Neural crest cell (in vitro differentiated cells): Measurements from ENCODE around the gene FAF1. TPM values are rescaled to one million over a fixed set of nuclear protein-coding genes. Genes with fewer than 3 reads are reported as not detected.
"Not testable (repeated sequence)": the region's sequence is repeated elsewhere in the genome, so short reads cannot be mapped to it uniquely, and the experiment has no call there.

Experiments used
- DNase-seq: peaks from one replicate; pipeline ENCODE4 v3.0.0; 2021; ENCODE audit warnings: low read depth, mixed read lengths, low spot score
- H3K27ac Mint-ChIP-seq: one replicate; pipeline ENCODE4 v1.8.0; 2021; ENCODE audit warnings: mild to moderate bottlenecking, mixed read lengths; ENCODE audit not compliant: unreplicated experiment
- H3K27me3 Mint-ChIP-seq: 2 replicates; pipeline ENCODE4 v1.8.0; 2021; ENCODE audit warnings: low read depth, mild to moderate bottlenecking, mixed read lengths
- H3K36me3 Mint-ChIP-seq: 2 replicates; pipeline ENCODE4 v1.8.0; 2021; ENCODE audit warnings: low read depth, mild to moderate bottlenecking, mixed read lengths
- H3K4me1 Mint-ChIP-seq: 2 replicates; pipeline ENCODE4 v1.8.0; 2021; ENCODE audit warnings: mixed read lengths
- H3K4me3 Mint-ChIP-seq: one replicate; pipeline ENCODE4 v1.8.0; 2021; ENCODE audit warnings: mild to moderate bottlenecking, mixed read lengths
- H3K9me3 Mint-ChIP-seq: 2 replicates; pipeline ENCODE4 v1.8.0; 2021; ENCODE audit warnings: mixed read lengths
- total RNA-seq: library from RNA; stranded (reverse); gene quantifications from 2 replicates; pipeline ENCODE4 v1.2.1, GENCODE V29; 2021
- TF ChIP-seq, protein P1 (sequence below): fragments of 200-600 bp; sonication (generic); conservative IDR thresholded peaks from 2 replicates; pipeline ENCODE4 v1.5.0; 2021; ENCODE audit warnings: antibody characterized with exemption, mild to moderate bottlenecking

Gene FAF1
- total RNA-seq, 1 donor from 2014 or later: 73.0 TPM

DNA sequence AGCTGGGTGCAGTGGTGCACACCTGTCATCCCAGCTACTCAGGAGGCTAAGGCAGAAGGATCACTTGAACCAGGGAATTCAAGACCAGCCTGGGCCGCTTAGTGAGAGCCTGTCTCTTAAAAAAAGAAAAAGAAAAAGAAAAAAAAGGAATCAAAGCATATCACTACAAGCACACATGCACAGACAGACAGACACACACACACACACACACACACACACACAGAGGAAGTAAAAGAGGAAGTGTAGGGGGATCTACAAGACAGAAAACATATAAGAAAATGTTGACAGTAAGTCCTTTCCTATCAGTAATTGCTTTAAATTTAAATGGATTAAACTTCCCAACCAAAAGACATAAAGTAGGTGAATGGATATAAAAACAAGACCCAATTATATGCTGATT, 180.3 kb downstream of the FAF1 start:
- no peaks in the 10 kb centered on the region for H3K9me3 Mint-ChIP-seq
- H3K27ac Mint-ChIP-seq: no peak overlapping the region
- H3K36me3 Mint-ChIP-seq: peaks cover 11% of the 10 kb centered on the region
- TF ChIP-seq, protein P1, sequence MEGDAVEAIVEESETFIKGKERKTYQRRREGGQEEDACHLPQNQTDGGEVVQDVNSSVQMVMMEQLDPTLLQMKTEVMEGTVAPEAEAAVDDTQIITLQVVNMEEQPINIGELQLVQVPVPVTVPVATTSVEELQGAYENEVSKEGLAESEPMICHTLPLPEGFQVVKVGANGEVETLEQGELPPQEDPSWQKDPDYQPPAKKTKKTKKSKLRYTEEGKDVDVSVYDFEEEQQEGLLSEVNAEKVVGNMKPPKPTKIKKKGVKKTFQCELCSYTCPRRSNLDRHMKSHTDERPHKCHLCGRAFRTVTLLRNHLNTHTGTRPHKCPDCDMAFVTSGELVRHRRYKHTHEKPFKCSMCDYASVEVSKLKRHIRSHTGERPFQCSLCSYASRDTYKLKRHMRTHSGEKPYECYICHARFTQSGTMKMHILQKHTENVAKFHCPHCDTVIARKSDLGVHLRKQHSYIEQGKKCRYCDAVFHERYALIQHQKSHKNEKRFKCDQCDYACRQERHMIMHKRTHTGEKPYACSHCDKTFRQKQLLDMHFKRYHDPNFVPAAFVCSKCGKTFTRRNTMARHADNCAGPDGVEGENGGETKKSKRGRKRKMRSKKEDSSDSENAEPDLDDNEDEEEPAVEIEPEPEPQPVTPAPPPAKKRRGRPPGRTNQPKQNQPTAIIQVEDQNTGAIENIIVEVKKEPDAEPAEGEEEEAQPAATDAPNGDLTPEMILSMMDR: no peak
- DNase-seq: no peak
- no peaks in the 10 kb centered on the region for H3K4me1 Mint-ChIP-seq
- H3K4me3 Mint-ChIP-seq: no peak overlapping the region
- H3K27me3 Mint-ChIP-seq: no peaks in the 10 kb centered on the region

DNA sequence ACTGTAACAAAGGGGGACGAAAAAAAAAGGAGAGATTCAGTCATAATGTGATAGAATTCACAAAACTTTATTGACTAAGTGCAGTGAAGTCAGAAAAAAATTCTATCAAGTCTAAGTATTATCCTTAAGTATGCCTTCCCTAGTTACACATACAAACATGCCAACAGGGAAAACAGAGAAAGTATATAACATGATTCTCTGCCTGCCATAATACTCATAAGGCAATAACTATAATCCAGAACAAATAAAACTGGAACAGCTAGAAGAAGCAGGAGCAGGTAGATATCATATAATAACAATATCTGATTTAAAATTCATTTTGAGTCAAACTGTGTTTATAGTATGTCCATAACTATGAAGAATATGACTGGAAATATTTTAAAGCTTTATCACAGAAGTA, 184.3 kb downstream of the FAF1 start:
- Mint-ChIP-seq H3K4me1 (no peaks in the 10 kb centered on the region), H3K36me3 (peaks cover 6% of the 10 kb centered on the region), H3K4me3 (no peak overlapping the region), H3K27me3 (no peaks in the 10 kb centered on the region), H3K9me3 (no peaks in the 10 kb centered on the region), H3K27ac (no peak overlapping the region)
- no peak for DNase-seq
- TF ChIP-seq, protein P1: no peak

DNA sequence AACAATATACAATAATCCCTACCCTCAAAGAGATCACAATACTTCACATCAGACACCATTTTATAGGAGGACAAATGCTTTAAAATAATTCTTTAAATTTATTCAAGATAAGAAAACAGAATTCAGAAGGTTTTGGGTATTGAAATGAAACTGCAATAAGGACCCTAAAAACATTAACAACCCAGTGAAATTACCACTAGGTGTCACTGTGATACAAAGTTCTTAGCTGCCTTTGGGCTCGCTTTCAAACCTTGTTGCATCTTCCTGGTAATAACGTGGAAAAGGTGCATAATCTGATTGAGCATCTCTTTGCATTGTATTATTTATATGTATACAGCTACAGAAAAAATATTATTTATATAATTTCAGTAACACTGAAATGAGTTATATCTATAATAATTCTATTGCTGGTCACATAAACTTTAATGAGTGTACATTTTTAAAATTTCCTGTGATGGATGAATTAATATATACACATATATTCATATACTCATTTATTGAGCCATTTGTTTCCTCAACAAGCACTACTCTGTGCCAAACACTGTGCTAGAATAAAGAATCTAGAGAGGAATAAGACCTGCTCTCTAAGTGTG, 185.2 kb downstream of the FAF1 start:
- no peaks in the 10 kb centered on the region for H3K9me3 Mint-ChIP-seq
- no peaks in the 10 kb centered on the region for H3K36me3 Mint-ChIP-seq
- H3K27me3 Mint-ChIP-seq: no peaks in the 10 kb centered on the region
- H3K4me3 Mint-ChIP-seq: no peak overlapping the region
- no peak overlapping the region for H3K27ac Mint-ChIP-seq
- TF ChIP-seq, protein P1: peak; percentile 87
- no peak for DNase-seq
- no peaks in the 10 kb centered on the region for H3K4me1 Mint-ChIP-seq

DNA sequence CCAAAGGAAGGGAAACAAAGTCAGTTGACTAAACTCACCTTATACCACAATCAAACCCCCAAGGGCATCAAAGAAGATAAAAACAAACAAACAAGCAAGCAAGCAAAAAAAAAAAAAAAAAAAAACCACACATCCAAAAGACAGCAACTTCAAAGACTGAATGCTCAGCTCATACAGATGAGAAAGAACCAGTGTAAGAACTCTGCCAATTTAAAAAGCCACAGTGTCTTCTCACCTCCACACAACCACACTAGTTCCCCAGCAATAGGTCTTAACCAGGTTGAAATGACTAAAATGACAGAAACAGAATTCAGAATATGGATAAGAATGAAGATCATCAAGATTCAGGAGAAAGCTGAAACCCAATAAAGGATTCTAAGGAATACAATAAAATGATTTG, 193.4 kb downstream of the FAF1 start:
- peaks cover 7% of the 10 kb centered on the region for H3K36me3 Mint-ChIP-seq
- H3K4me1 Mint-ChIP-seq: no peaks in the 10 kb centered on the region
- no peak overlapping the region for H3K27ac Mint-ChIP-seq
- TF ChIP-seq, protein P1: no peak
- no peak overlapping the region for H3K4me3 Mint-ChIP-seq
- peaks cover 5% of the 10 kb centered on the region for H3K9me3 Mint-ChIP-seq
- no peaks in the 10 kb centered on the region for H3K27me3 Mint-ChIP-seq
- no peak for DNase-seq

DNA sequence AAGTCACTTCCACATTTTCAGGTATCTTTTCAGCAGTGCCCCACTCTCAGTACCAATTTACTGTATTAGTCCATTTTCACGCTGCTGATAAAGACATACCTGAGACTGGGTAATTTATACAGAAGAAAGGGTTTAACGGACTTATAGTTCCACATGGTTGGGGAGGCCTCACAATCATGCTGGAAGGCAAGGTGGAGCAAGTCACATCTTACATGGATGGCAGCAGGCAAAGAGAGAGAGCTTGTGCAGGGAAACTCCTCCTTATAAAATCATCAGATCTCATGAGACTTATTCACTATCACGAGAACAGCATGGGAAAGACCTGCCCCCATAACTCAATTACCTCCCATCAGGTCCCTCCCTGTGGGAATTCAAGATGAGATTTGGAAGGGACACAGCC, 203.5 kb downstream of the FAF1 start:
- peaks cover 13% of the 10 kb centered on the region for H3K9me3 Mint-ChIP-seq
- H3K36me3 Mint-ChIP-seq: peaks cover 35% of the 10 kb centered on the region
- not testable (repeated sequence) for H3K4me1 Mint-ChIP-seq, H3K27ac Mint-ChIP-seq, H3K27me3 Mint-ChIP-seq, H3K4me3 Mint-ChIP-seq, DNase-seq

DNA sequence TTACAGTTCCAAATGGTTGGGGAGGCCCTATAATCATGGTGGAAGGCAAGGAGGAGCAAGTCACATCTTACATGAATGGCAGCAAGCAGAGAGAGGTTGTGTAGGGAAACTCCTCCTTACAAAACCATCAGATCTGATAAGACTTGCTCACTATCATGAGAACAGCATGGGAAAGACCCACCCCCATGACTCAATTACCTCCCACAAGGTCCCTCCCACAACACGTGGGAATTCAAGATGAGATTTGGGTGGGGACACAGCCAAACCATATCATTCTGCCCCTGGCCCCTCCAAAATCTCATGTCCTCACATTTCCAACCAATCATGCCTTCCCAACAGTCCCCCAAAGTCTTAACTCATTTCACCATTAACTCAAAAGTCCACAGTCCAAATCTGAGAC, 205.3 kb downstream of the FAF1 start:
- not testable (repeated sequence) for H3K9me3 Mint-ChIP-seq, DNase-seq, H3K4me3 Mint-ChIP-seq, H3K27me3 Mint-ChIP-seq, H3K4me1 Mint-ChIP-seq, H3K27ac Mint-ChIP-seq
- peaks cover 27% of the 10 kb centered on the region for H3K36me3 Mint-ChIP-seq
